Loucy (cell line): Measurements from ENCODE around the gene FES.

ENCODE experiments used
- CTCF ChIP-seq: fragments of 200-600 bp; sonication (generic); conservative IDR thresholded peaks from 2 replicates; pipeline ENCODE4 v1.5.1; 2014; ENCODE audit warnings: mild to moderate bottlenecking, antibody characterized with exemption, low read length
- EZH2phosphoT487 ChIP-seq: fragments of 200-600 bp; IDR thresholded peaks from 2 replicates; pipeline ENCODE4 v1.6.1; 2018; ENCODE audit warnings: antibody characterized with exemption, mild to moderate bottlenecking, moderate library complexity, borderline replicate concordance

- no peak for TF ChIP-seq CTCF
- TF ChIP-seq EZH2phosphoT487 = no peak
Measured at GRCh38 chr15:90904746-90905145, 20.4 kb downstream of the FES start.
